Endothelial cell of umbilical vein (primary cell): Measurements from ENCODE around the gene STK10. TPM values are rescaled to one million over a fixed set of nuclear protein-coding genes. Genes with fewer than 3 reads are reported as not detected.

ENCODE experiments used
- BruUV-seq: library from RNA; stranded (reverse); fragments of 400-500 nt; replicated peaks from 2 replicates; lab custom pipeline; 2021; lab: Mats Ljungman, UMichigan
- CTCF ChIA-PET: fragments of 300-600, 350-600 bp; sonication (Branson Sonifier 250); formaldehyde crosslinking; loops from one replicate; lab custom pipeline; 2021; ENCODE audit warnings: antibody characterized with exemption, inconsistent platforms; lab: Charles Lee
- POLR2A ChIA-PET: fragments of 300-600, 350-600 bp; sonication (Branson Sonifier 250); formaldehyde crosslinking; loops from one replicate; lab custom pipeline; 2021; ENCODE audit warnings: antibody characterized with exemption, inconsistent platforms; lab: Charles Lee
- DNase-seq: peaks from one replicate; pipeline ENCODE4 v3.0.0-alpha.2; 2011; ENCODE audit warnings: low read depth, low spot score
- FAIRE-seq: peaks from 2 replicates; lab custom pipeline; 2011; peaks lifted over from hg19 to GRCh38; lab: Jason Lieb, UNC
- H2AFZ ChIP-seq: 2 replicates; pipeline ENCODE4 v1.6.0; 2012; ENCODE audit warnings: low read depth, low read length, control low read depth, inconsistent platforms
- H3K27ac ChIP-seq: 2 replicates; pipeline ENCODE4 v1.5.1; 2011; ENCODE audit warnings: low read depth, mild to moderate bottlenecking, control low read depth, low read length, moderate library complexity; ENCODE audit not compliant: insufficient read depth
- H3K27me3 ChIP-seq, 2 experiments: 2 replicates each; pipeline versions ENCODE4 v1.6.0 to v1.6.1; 2011; ENCODE audit warnings: low read length in 2 of 2, mixed read lengths in 1 of 2; ENCODE audit not compliant: control insufficient read depth in 2 of 2, insufficient read depth in 2 of 2
- H3K36me3 ChIP-seq, 2 experiments: 2 replicates in 1 of 2; 3 replicates in 1 of 2; pipeline ENCODE4 v1.5.1; 2011; ENCODE audit warnings: low read length in 2 of 2, mild to moderate bottlenecking in 1 of 2, moderate library complexity in 1 of 2; ENCODE audit not compliant: control insufficient read depth in 2 of 2, insufficient read depth in 2 of 2; ENCODE audit errors: extremely low read depth in 1 of 2
- H3K4me1 ChIP-seq: 3 replicates; pipeline ENCODE4 v1.5.1; 2011; ENCODE audit warnings: mild to moderate bottlenecking, low read length; ENCODE audit not compliant: control insufficient read depth, insufficient read depth; ENCODE audit errors: extremely low read depth
- H3K4me2 ChIP-seq: 2 replicates; pipeline ENCODE4 v1.6.1; 2011; ENCODE audit warnings: low read length, control low read depth, mixed read lengths; ENCODE audit not compliant: insufficient read depth
- H3K4me3 ChIP-seq, 3 experiments: fragments of 200-600 bp in 1 of 3; sonication (generic), shearing (Covaris generic) in 1 of 3; replicated peaks in 1 of 3; 2 replicates each; pipeline ENCODE4 v1.5.1; 2011 to 2016; ENCODE audit warnings: control low read depth in 3 of 3, low read length in 3 of 3, mild to moderate bottlenecking in 2 of 3, inconsistent platforms in 1 of 3, low read depth in 1 of 3, moderate library complexity in 1 of 3; ENCODE audit not compliant: insufficient read depth in 1 of 3
- H3K79me2 ChIP-seq: 2 replicates; pipeline ENCODE4 v1.6.0; 2012; ENCODE audit warnings: low read length, inconsistent platforms; ENCODE audit not compliant: control insufficient read depth, insufficient read depth
- H3K9ac ChIP-seq: replicated peaks from 2 replicates; pipeline ENCODE3; 2011; ENCODE audit warnings: low read length, control low read depth; ENCODE audit not compliant: insufficient read depth; ENCODE audit errors: extremely low read depth
- H3K9me1 ChIP-seq: replicated peaks from 3 replicates; pipeline ENCODE4 v1.6.0; 2011; ENCODE audit warnings: mild to moderate bottlenecking, low read length; ENCODE audit not compliant: control insufficient read depth, insufficient read depth; ENCODE audit errors: extremely low read depth
- H3K9me3 ChIP-seq: replicated peaks from 2 replicates; pipeline ENCODE4 v1.5.1; 2012; ENCODE audit warnings: low read length, inconsistent platforms; ENCODE audit not compliant: control insufficient read depth, insufficient read depth
- H4K20me1 ChIP-seq: replicated peaks from 2 replicates; pipeline ENCODE3; 2011; ENCODE audit warnings: mild to moderate bottlenecking, low read length; ENCODE audit not compliant: control insufficient read depth, insufficient read depth; ENCODE audit errors: extremely low read depth
- CTCF ChIP-seq, 2 donors: IDR thresholded peaks; 1 replicate in 1 of 2; 2 replicates in 1 of 2; pipeline ENCODE4 v1.5.1; 2011; ENCODE audit warnings: low read length in 2 of 2, mild to moderate bottlenecking in 2 of 2, moderate library complexity in 2 of 2, control low read depth in 1 of 2, inconsistent platforms in 1 of 2, low read depth in 1 of 2; ENCODE audit not compliant: insufficient read depth in 1 of 2; ENCODE audit errors: extremely low read depth in 1 of 2
- EZH2 ChIP-seq: IDR thresholded peaks from 2 replicates; pipeline ENCODE4 v1.6.1; 2012; ENCODE audit warnings: borderline replicate concordance, low read depth, mild to moderate bottlenecking, moderate library complexity, low read length, inconsistent platforms; ENCODE audit not compliant: severe bottlenecking
- FOS ChIP-seq: IDR thresholded peaks from 2 replicates; pipeline ENCODE4 v1.6.1; 2011; ENCODE audit warnings: mild to moderate bottlenecking, low read length, moderate library complexity, borderline replicate concordance; ENCODE audit not compliant: insufficient read depth
- GATA2 ChIP-seq: IDR thresholded peaks from 2 replicates; pipeline ENCODE4 v1.7.0; 2011; ENCODE audit warnings: low read depth, mild to moderate bottlenecking, moderate library complexity, mixed read lengths, low read length; ENCODE audit not compliant: insufficient read length, insufficient read depth
- JUN ChIP-seq: IDR thresholded peaks from 2 replicates; pipeline ENCODE4 v1.6.1; 2011; ENCODE audit warnings: borderline replicate concordance, low read depth; ENCODE audit not compliant: insufficient read length, insufficient read depth
- MYC ChIP-seq: IDR thresholded peaks from one replicate; pipeline ENCODE4 v1.6.1; 2011; ENCODE audit warnings: mild to moderate bottlenecking, low read depth, low read length
- POLR2A ChIP-seq: IDR thresholded peaks from 2 replicates; pipeline ENCODE4 v1.6.1; 2012; ENCODE audit warnings: low read depth, mild to moderate bottlenecking, control low read depth, low read length
- POLR2AphosphoS5 ChIP-seq: IDR thresholded peaks from 2 replicates; pipeline ENCODE4 v1.6.1; 2012; ENCODE audit warnings: low read depth, mild to moderate bottlenecking, control low read depth, low read length, moderate library complexity; ENCODE audit not compliant: insufficient read depth
- dilution Hi-C: fragments of 300-500 bp; cut with MboI; formaldehyde crosslinking; loops from one replicate; pipeline ENCODE4 v1.15.0; 2019; ENCODE audit warnings: low sequenced_read_pairs; ENCODE audit not compliant: extremely low pct_ligation_motif_present
- intact Hi-C: fragments of 100-400 bp; cut with micrococcal nuclease; formaldehyde crosslinking; loops from one replicate; pipeline ENCODE4 v1.10.0; 2022
- polyA plus RNA-seq, 4 experiments: library from polyadenylated mRNA; depleted of rRNA in 3 of 4; stranded (reverse) in 3 of 4; unstranded in 1 of 4; fragments of >200 nt; gene quantifications; 2 replicates each; pipeline versions ENCODE4 v1.2.1 to v1.2.3, GENCODE V29; 2011 to 2012; ENCODE audit warnings: missing spikeins in 1 of 4
- total RNA-seq: library from RNA; stranded (reverse); gene quantifications from 2 replicates; pipeline ENCODE4 v1.2.3, GENCODE V29; 2021
- TF ChIP-seq, protein P1 (sequence below): IDR thresholded peaks from 2 replicates; pipeline ENCODE4 v1.6.1; 2011; ENCODE audit not compliant: insufficient read depth, insufficient read length

Gene STK10
- total and polyA plus RNA-seq, 2 donors (not counting 3 experiments of a cell fraction or from before 2014, with no cell fraction given), result 16.9 to 47.2 TPM

GRCh38 chr5:172048539-172049101, 139.4 kb downstream of the STK10 start:
- ChIA-PET CTCF (interaction anchor here (3.4 to 4.6 kb wide), 2 partner anchors 11 to 137 kb away, joined by 17 to 26 read pairs; no protein-coding TSS in a partner anchor), POLR2A (no interaction called here)
- no peak overlapping the region for H3K9ac ChIP-seq
- BruUV-seq, result no TSS peak
- peak; percentile 96 for FAIRE-seq
- no peak overlapping the region for H3K4me3 ChIP-seq
- no peaks in the 10 kb centered on the region for H3K27me3 ChIP-seq
- H2AFZ ChIP-seq, result no peak overlapping the region
- peaks cover 19% of the 10 kb centered on the region for H3K4me1 ChIP-seq
- intact Hi-C loops, result loop anchor here (2.0 to 10.0 kb wide), 3 partner anchors 140 to 564 kb away; partner anchors contain the start of gene STK10
- H3K36me3 ChIP-seq, result peaks cover 3 to 10% of the 10 kb centered on the region in 2 experiments
- no peak overlapping the region for H3K4me2 ChIP-seq
- DNase-seq, result peak; percentile 59
- H3K9me3 ChIP-seq, result no peaks in the 10 kb centered on the region
- no peaks in the 10 kb centered on the region for H3K9me1 ChIP-seq
- dilution Hi-C loops, result no loop called here
- no peaks in the 10 kb centered on the region for H4K20me1 ChIP-seq
- H3K27ac ChIP-seq, result no peak overlapping the region
- no peaks in the 10 kb centered on the region for H3K79me2 ChIP-seq
- peak; percentile 23 for TF ChIP-seq JUN
- TF ChIP-seq, protein P1, sequence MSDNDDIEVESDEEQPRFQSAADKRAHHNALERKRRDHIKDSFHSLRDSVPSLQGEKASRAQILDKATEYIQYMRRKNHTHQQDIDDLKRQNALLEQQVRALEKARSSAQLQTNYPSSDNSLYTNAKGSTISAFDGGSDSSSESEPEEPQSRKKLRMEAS, result no peak
- TF ChIP-seq GATA2, result peak; percentile 94
- TF ChIP-seq FOS, result peak; percentile 85
- TF ChIP-seq MYC, result no peak
- TF ChIP-seq POLR2AphosphoS5, result peak; percentile 87
- no peak for TF ChIP-seq EZH2
- no peak for TF ChIP-seq POLR2A
- no peak for TF ChIP-seq CTCF (IDR thresholded peaks at IDR 0.05; ENCODE audit: extremely low read depth in 1 of 2, insufficient read depth in 1 of 2, low read depth in 1 of 2, low read length in 2 of 2)
